Activated CD8-positive, alpha-beta T cell treated with anti-CD3 and anti-CD28 coated beads for 36 hours (primary cell): ENCODE data around the gene CDCA7L. TPM values are rescaled to one million over a fixed set of nuclear protein-coding genes. Genes with fewer than 3 reads are reported as not detected.

Experiments used
- ATAC-seq: fragments of 200-7000 bp; cut with Tn5 transposase; one replicate; pipeline ENCODE4 v1.10.0; 2021; ENCODE audit warnings: mild to moderate bottlenecking, moderate library complexity
- CTCF ChIA-PET: fragments of 350-600 bp; sonication (Branson Sonifier 250); formaldehyde crosslinking; loops from one replicate; lab custom pipeline; 2021; ENCODE audit warnings: antibody characterized with exemption; lab: Charles Lee
- POLR2A ChIA-PET: fragments of 350-600 bp; sonication (Branson Sonifier 250); formaldehyde crosslinking; loops from one replicate; lab custom pipeline; 2021; ENCODE audit warnings: antibody characterized with exemption; lab: Charles Lee
- DNase-seq: peaks from one replicate; pipeline ENCODE4 v3.0.0-alpha.2; 2020
- H3K27ac Mint-ChIP-seq: one replicate; pipeline ENCODE4 v1.8.0; 2021; ENCODE audit warnings: mild to moderate bottlenecking, mixed read lengths
- H3K27me3 Mint-ChIP-seq: one replicate; pipeline ENCODE4 v1.8.0; 2021; ENCODE audit warnings: mixed read lengths
- H3K36me3 Mint-ChIP-seq: one replicate; pipeline ENCODE4 v1.8.0; 2021; ENCODE audit warnings: low read depth, mixed read lengths
- H3K4me1 Mint-ChIP-seq: one replicate; pipeline ENCODE4 v1.8.0; 2021; ENCODE audit warnings: low read depth, mixed read lengths
- H3K4me3 Mint-ChIP-seq: one replicate; pipeline ENCODE4 v1.8.0; 2021; ENCODE audit warnings: mild to moderate bottlenecking, moderate library complexity, mixed read lengths
- H3K9me3 Mint-ChIP-seq: one replicate; pipeline ENCODE4 v1.8.0; 2021; ENCODE audit warnings: mixed read lengths
- intact Hi-C: fragments of 100-400 bp; cut with micrococcal nuclease; formaldehyde crosslinking; loops from one replicate; pipeline ENCODE4 v1.10.0; 2022
- total RNA-seq, 2 experiments: library from RNA; stranded (reverse); gene quantifications; one replicate each; pipeline ENCODE4 v1.2.3, GENCODE V29; 2021
- TF ChIP-seq, protein P1 (sequence below): fragments of 200-600 bp; IDR thresholded peaks from one replicate; pipeline ENCODE4 v1.8.0; 2022; ENCODE audit warnings: antibody characterized with exemption, mild to moderate bottlenecking

The CDCA7L gene
- total RNA-seq, 2 experiments from 2014 or later = 101 to 102 TPM

DNA sequence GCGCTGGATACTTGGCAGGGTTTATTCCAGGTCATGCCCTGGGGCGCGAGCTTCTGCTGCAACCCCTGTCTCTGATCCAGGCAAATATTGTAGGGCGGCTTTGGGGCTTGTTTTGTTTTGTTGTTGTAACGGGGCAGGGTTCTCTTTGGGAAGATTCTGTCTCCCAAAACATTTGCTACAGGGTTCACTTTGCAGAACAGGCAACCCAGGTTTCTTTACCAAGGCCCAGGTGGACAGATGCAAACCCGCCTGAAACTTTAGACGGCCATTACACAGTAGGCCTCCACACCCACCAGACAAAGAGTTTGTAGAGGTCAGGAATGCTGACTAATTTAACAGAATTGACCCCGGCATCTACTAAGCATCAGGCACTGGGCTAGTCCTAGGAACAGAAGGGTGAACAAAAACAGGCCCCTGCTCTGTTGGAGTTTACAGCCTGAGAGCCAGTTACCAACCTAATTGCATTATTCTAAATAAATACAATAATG is 567 bp upstream of the CDCA7L start:
- no peak for ATAC-seq
- Mint-ChIP-seq H3K4me1 (peaks cover 53% of the 10 kb centered on the region), H3K36me3 (peaks cover 19% of the 10 kb centered on the region), H3K27me3 (no peaks in the 10 kb centered on the region), H3K9me3 (no peaks in the 10 kb centered on the region), H3K4me3 (peak overlapping the region; percentile 90), H3K27ac (peak overlapping the region; percentile 92)
- DNase-seq = no peak
- TF ChIP-seq, protein P1, sequence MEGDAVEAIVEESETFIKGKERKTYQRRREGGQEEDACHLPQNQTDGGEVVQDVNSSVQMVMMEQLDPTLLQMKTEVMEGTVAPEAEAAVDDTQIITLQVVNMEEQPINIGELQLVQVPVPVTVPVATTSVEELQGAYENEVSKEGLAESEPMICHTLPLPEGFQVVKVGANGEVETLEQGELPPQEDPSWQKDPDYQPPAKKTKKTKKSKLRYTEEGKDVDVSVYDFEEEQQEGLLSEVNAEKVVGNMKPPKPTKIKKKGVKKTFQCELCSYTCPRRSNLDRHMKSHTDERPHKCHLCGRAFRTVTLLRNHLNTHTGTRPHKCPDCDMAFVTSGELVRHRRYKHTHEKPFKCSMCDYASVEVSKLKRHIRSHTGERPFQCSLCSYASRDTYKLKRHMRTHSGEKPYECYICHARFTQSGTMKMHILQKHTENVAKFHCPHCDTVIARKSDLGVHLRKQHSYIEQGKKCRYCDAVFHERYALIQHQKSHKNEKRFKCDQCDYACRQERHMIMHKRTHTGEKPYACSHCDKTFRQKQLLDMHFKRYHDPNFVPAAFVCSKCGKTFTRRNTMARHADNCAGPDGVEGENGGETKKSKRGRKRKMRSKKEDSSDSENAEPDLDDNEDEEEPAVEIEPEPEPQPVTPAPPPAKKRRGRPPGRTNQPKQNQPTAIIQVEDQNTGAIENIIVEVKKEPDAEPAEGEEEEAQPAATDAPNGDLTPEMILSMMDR = no peak
- intact Hi-C loops = no loop called here
- POLR2A ChIA-PET = interaction anchor here (0.6 to 2.5 kb wide), 8 partner anchors 9 to 166 kb away, joined by 3 to 14 read pairs (median 3); no protein-coding TSS in a partner anchor
- CTCF ChIA-PET = interaction anchor here (1.3 kb wide), 2 partner anchors 9 to 22 kb away, joined by 3 read pairs; no protein-coding TSS in a partner anchor

DNA sequence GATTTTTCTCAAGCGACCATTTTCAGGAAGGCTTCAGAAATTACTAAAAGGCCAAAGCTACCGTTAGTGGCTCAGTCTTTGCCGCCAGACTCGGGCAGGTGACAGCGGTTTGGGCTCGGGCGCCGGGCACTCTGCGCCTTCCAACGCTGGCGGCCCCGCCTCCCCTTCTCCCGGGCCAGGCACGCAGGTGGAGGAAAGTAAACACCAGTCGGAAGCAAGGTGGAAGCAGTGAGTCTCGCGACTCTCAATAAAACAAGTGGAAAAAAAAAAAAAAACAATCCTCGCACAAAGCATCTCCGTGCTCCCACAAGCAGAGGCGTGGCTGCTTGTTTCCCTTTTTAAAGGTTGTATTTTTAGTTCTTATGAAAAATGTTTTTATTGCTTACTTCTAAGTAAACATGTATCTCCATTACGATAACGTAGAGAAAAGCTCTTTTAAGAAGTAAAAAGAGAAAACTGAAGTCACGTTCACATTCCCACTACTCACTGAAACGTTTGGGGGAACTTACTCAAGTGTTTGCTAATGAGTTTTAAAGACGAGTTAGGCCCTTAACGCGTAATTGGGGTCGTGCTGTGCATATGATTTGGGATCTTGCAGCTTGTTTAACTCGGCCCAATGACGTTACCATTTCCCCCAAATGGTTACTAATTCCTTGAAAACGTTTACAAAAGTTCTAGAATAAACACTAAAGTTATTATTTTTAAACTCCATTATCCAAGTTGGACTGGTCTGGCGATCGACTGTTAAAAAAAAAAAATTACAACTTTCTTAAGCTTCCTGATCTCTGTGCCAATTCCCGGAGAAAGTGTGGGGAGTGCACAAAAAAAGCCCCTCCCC is 864 bp downstream of the CDCA7L start:
- ATAC-seq (peak; percentile 3), DNase-seq (peak; percentile 67)
- POLR2A ChIA-PET = interaction anchor here (0.6 to 2.5 kb wide), 11 partner anchors 8 to 423 kb away, joined by 3 to 14 read pairs (median 3); no protein-coding TSS in a partner anchor
- CTCF ChIA-PET = interaction anchor here (0.9 to 1.3 kb wide), 3 partner anchors 8 to 21 kb away, joined by 3 read pairs; no protein-coding TSS in a partner anchor
- H3K27ac Mint-ChIP-seq = peak overlapping the region; percentile 92
- H3K27me3 Mint-ChIP-seq = no peaks in the 10 kb centered on the region
- intact Hi-C loops = no loop called here
- TF ChIP-seq, protein P1 = peak; percentile 14
- H3K4me3 Mint-ChIP-seq = peak overlapping the region; percentile 90
- no peaks in the 10 kb centered on the region for H3K9me3 Mint-ChIP-seq
- peaks cover 65% of the 10 kb centered on the region for H3K4me1 Mint-ChIP-seq
- peaks cover 20% of the 10 kb centered on the region for H3K36me3 Mint-ChIP-seq

DNA sequence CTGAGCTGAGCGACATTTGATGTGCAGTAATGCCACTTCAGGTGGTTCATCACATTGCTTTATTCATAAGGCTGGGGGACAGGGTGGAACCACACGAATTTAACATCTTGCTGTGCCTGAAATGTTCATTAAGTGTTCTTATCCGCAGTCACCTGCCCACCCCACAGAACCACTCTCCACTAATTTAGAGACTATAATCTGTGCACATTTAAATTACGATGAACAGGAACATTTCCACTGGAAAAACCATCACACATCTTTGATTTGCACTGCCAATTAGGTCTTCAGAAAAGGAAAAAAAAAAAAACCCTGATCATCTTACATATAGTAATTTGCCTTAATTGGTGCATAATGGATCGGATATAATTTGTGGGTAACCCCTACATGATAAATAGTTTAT is 2.3 kb downstream of the CDCA7L start:
- peaks cover 28% of the 10 kb centered on the region for H3K36me3 Mint-ChIP-seq
- no peak overlapping the region for H3K27ac Mint-ChIP-seq
- H3K4me3 Mint-ChIP-seq = peak overlapping the region; percentile 51
- H3K4me1 Mint-ChIP-seq = peaks cover 74% of the 10 kb centered on the region
- TF ChIP-seq, protein P1 = no peak
- H3K9me3 Mint-ChIP-seq = no peaks in the 10 kb centered on the region
- CTCF ChIA-PET = interaction anchor here (1.2 kb wide), 1 partner anchor 31 kb away, joined by 3 read pairs; no protein-coding TSS in a partner anchor
- POLR2A ChIA-PET = interaction anchor here (0.6 to 1.1 kb wide), 2 partner anchors 42 to 517 kb away, joined by 3 to 5 read pairs; no protein-coding TSS in a partner anchor
- no peaks in the 10 kb centered on the region for H3K27me3 Mint-ChIP-seq
- ATAC-seq = no peak
- intact Hi-C loops = no loop called here
- peak; percentile 4 for DNase-seq

DNA sequence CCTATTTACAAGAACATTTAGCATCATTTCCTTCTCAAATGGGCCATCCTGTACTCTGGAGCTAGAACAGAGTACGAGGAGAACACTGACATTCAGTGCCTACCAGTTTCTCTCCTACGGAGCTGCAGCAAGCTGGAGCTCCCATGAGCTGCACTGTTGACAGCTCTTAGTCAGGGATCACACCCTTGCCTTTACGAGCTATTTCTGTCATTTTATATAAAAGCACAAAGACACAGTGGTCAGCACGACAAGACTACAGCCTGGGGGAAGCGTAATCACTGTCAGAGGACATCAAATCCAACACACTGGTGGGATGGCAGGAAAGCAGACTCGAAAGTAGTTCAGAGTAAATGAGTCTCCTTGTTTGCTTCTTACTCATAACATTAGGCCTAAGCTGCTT is 2.7 kb downstream of the CDCA7L start:
- no peaks in the 10 kb centered on the region for H3K27me3 Mint-ChIP-seq
- peaks cover 33% of the 10 kb centered on the region for H3K36me3 Mint-ChIP-seq
- TF ChIP-seq, protein P1 = no peak
- ChIA-PET POLR2A (interaction anchor here (1.1 kb wide), 1 partner anchor 516 kb away, joined by 3 read pairs; no protein-coding TSS in a partner anchor), CTCF (interaction anchor here (1.2 kb wide), 1 partner anchor 30 kb away, joined by 3 read pairs; no protein-coding TSS in a partner anchor)
- H3K4me3 Mint-ChIP-seq = peak overlapping the region; percentile 51
- no peak overlapping the region for H3K27ac Mint-ChIP-seq
- intact Hi-C loops = no loop called here
- no peak for ATAC-seq
- H3K9me3 Mint-ChIP-seq = no peaks in the 10 kb centered on the region
- peaks cover 74% of the 10 kb centered on the region for H3K4me1 Mint-ChIP-seq
- DNase-seq = no peak
